GM12891 (cell line): ENCODE results near the gene KCND1.

Experiments
- DNase-seq: peaks from one replicate; pipeline ENCODE4 v3.0.0; 2011; ENCODE audit warnings: low spot score; ENCODE audit not compliant: insufficient read length
- FAIRE-seq: peaks from 2 replicates; lab custom pipeline; 2011; peaks lifted over from hg19 to GRCh38; lab: Jason Lieb, UNC
- PAX5 ChIP-seq: IDR thresholded peaks from 2 replicates; pipeline ENCODE4 v1.6.1; 2011; ENCODE audit warnings: low read length, moderate library complexity, mild to moderate bottlenecking; ENCODE audit not compliant: insufficient read depth, severe bottlenecking
- POLR2A ChIP-seq: IDR thresholded peaks from 2 replicates; pipeline ENCODE4 v1.6.1; 2011; ENCODE audit warnings: low read depth, low read length, control low read depth
- POLR2AphosphoS5 ChIP-seq: IDR thresholded peaks from 2 replicates; pipeline ENCODE4 v1.6.1; 2011; ENCODE audit warnings: low read depth, low read length, control low read depth
- POU2F2 ChIP-seq: IDR thresholded peaks from 2 replicates; pipeline ENCODE4 v1.6.1; 2011; ENCODE audit warnings: low read depth, mild to moderate bottlenecking, control low read depth, low read length, moderate library complexity
- SPI1 ChIP-seq: IDR thresholded peaks from 2 replicates; pipeline ENCODE4 v1.6.1; 2011; ENCODE audit warnings: low read depth, low read length, control low read depth
- TAF1 ChIP-seq: IDR thresholded peaks from 2 replicates; pipeline ENCODE4 v1.6.1; 2011; ENCODE audit warnings: low read depth, low read length, control low read depth

The KCND1 gene

DNA sequence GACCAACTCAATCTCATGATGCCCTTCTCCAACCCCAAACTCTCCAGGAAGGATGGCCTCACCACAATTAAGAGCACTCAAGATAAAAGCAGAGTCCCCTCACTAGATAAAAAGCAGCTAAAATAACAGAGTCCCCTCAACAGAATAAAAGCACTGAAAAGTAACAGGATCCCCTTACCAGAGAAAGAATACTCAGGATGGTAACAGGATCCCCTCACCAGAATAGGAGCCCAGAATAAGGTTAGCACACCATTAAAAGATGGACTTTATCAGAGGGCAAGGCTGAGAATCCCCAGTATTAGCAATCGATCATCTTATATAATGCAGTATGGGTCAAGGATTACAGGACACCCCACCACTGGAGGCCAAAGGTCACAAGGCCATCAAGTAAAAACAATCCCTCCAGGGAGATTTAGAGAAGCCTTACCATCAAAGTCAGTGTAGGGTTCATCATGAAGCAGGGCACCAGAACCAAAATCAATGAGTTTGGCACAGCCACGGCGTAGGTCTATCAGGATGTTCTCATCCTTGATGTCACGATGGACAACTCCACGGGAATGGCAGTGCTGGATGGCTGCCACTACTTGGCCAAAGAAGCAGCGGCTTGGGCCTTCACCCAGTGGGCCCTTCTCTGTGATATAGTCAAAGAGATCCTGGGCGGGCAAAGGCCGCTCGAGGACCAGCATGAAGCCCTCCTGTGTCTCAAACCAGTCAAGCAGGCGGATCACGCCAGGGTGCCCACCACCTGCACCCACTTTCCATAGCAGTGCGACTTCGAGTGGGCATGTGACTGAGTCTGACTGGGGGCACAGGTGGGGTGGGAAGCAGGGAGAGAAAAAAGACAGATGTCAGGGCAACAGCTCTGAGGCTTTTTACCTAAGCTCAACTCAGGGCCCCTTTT lies 56.8 kb downstream of the KCND1 start:
- FAIRE-seq (no peak), DNase-seq (no peak)
- no peak for TF ChIP-seq PAX5
- TF ChIP-seq TAF1 = no peak
- peak; percentile 64; the same call in 1 of the 2 replicates for TF ChIP-seq POLR2AphosphoS5
- peak; percentile 22; the same call in 1 of the 2 replicates for TF ChIP-seq POLR2A
- no peak for TF ChIP-seq POU2F2
- no peak for TF ChIP-seq SPI1

DNA sequence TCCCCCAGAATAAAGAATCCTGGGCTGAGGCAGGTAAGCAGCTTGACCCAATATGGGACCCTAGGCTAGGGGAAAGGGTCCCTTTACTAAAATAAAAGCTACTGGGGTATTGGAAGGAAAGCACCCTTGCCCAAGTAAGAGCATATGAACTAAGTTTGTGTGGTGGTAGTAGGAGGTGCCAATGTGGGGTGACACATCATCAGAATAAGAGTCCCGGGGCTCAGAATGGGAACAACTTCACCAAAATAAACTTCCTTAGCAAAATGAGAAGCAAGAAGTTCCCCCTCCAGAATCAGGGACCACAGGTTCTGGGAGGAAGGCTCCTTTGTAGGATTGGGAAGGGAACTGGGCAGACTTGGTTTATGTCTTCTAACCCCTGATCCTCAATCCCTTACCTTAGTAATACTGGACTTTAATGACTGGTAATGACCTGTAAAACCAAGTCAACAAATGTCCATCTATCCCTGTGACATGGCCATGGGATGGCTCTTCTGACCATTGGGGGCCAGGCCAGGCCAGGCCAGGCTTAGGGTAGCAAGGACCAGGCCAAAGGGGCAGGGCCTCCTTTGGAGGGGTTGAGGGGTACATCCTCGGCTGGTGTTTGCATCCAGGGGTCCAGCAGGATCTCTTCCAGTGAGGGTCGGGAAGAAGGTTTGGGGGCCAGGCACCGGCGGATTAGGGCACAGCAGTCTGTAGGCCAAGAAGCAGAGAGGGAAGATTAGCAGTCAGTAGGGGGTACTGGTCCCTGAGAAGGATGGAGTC lies 57.9 kb downstream of the KCND1 start:
- DNase-seq (no peak), FAIRE-seq (no peak)
- TF ChIP-seq POLR2A = peak; percentile 42; the same call in 1 of the 2 replicates
- TF ChIP-seq TAF1 = no peak

DNA sequence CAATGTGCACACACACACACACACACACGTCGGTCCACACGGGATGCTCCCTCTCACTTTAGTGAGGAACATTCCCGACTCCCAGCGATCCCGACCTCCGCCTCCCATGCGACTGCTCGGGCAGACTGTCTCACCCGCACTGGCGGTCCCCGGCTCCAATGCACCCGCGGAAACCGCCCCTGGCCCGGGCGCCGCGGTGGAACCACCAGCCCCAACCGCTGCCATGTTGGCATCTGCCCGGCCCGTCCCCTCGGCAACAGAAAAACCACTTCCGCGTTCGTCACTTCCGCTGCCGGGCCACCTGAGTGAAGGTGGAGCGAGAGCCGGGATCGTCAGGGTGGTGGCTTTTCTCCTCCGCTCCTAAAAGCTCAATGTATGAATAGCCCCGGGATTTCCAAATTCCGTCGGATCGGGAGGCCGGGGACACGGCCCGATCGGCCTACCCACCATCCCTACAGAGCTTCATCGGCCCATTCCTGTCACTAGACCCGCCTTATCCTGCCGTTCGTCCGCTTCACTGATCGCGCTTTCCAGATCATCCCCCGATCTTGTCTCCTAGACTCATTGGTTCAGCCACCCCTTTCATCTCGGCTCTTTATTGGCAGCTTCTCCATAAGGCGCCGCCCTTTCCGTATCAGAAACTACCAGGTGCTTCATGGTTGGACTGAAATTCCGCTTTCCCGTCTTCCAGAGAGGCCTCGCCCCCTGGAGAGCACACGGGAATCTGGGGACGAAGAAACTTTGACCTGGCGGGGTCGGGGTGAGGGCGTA lies 60.0 kb downstream of the KCND1 start, which contains the start of gene SLC35A2:
TSS of gene SLC35A2 (minus strand) at position 235 of the 771 bp plus-strand sequence. CDS start at position 225, 10 bp downstream.
- DNase-seq (peak; percentile 72), FAIRE-seq (peak; percentile 98)
- TF ChIP-seq POU2F2 (peak; percentile 65; the same call in 1 of the 2 replicates), TAF1 (peak; percentile 53; the same call in 1 of the 2 replicates), POLR2A (peak; percentile 64; the same call in 1 of the 2 replicates), PAX5 (no peak), POLR2AphosphoS5 (peak; percentile 89), SPI1 (peak; percentile 42; the same call in 1 of the 2 replicates)
